Endodermal cell (in vitro differentiated cells): Measurements from ENCODE around the gene CCM2. TPM values are rescaled to one million over a fixed set of nuclear protein-coding genes. Genes with fewer than 3 reads are reported as not detected.
A peak's percentile ranks its signal among the peaks of the same experiment; 100 is the strongest.

Experiments used
- DNase-seq: peaks from one replicate; pipeline ENCODE4 v3.0.0-alpha.2; 2017
- H3K27ac ChIP-seq: 2 replicates; pipeline ENCODE4 v1.5.1; 2013; ENCODE audit warnings: mild to moderate bottlenecking, low read depth, low read length, moderate library complexity
- H3K27me3 ChIP-seq: 2 replicates; pipeline ENCODE4 v1.6.1; 2013; ENCODE audit warnings: mild to moderate bottlenecking, low read length, moderate library complexity; ENCODE audit not compliant: insufficient read depth, control insufficient read depth, poor library complexity, severe bottlenecking
- H3K36me3 ChIP-seq: 2 replicates; pipeline ENCODE4 v1.7.0; 2013; ENCODE audit warnings: mild to moderate bottlenecking, low read length, moderate library complexity; ENCODE audit not compliant: control insufficient read depth, insufficient read depth
- H3K4me1 ChIP-seq: one replicate; pipeline ENCODE4 v1.7.0; 2013; ENCODE audit warnings: low read length; ENCODE audit not compliant: control insufficient read depth, insufficient read depth
- H3K4me3 ChIP-seq: 2 replicates; pipeline ENCODE4 v1.5.1; 2013; ENCODE audit warnings: mild to moderate bottlenecking, low read length, moderate library complexity
- H3K9ac ChIP-seq: 2 replicates; pipeline ENCODE4 v1.6.1; 2013; ENCODE audit warnings: mild to moderate bottlenecking, low read length, moderate library complexity; ENCODE audit not compliant: poor library complexity, severe bottlenecking; ENCODE audit errors: extremely low read depth
- H3K9me3 ChIP-seq: 2 replicates; pipeline ENCODE4 v1.6.1; 2013; ENCODE audit warnings: mild to moderate bottlenecking, low read length, moderate library complexity; ENCODE audit not compliant: control insufficient read depth
- H3K27ac Mint-ChIP-seq: 2 replicates; pipeline ENCODE4 v1.8.0; 2020; ENCODE audit warnings: mixed read lengths
- H3K27me3 Mint-ChIP-seq: 2 replicates; pipeline ENCODE4 v1.8.0; 2021; ENCODE audit warnings: mild to moderate bottlenecking, mixed read lengths; ENCODE audit not compliant: insufficient read depth
- H3K36me3 Mint-ChIP-seq: 2 replicates; pipeline ENCODE4 v1.8.0; 2020; ENCODE audit warnings: low read depth, mixed read lengths
- H3K4me1 Mint-ChIP-seq: 2 replicates; pipeline ENCODE4 v1.8.0; 2020; ENCODE audit warnings: mixed read lengths
- H3K4me3 Mint-ChIP-seq: 2 replicates; pipeline ENCODE4 v1.8.0; 2020; ENCODE audit warnings: mild to moderate bottlenecking, moderate library complexity, mixed read lengths
- H3K9me3 Mint-ChIP-seq: 2 replicates; pipeline ENCODE4 v1.8.0; 2020; ENCODE audit warnings: mild to moderate bottlenecking, mixed read lengths
- CTCF ChIP-seq: fragments of 200-600 bp; sonication (generic); conservative IDR thresholded peaks from 2 replicates; pipeline ENCODE4 v1.5.0; 2021; ENCODE audit warnings: antibody characterized with exemption, mild to moderate bottlenecking
- WGBS, 2 experiments: methylation state at CpG; one replicate each; pipeline versions ENCODE4 v1.1.5 to v1.1.7; 2013; ENCODE audit warnings: missing lambda C conversion rate in 2 of 2, mixed read lengths in 1 of 2; ENCODE audit not compliant: insufficient coverage in 1 of 2, insufficient read length in 1 of 2; 5-methylcytosine and 5-hydroxymethylcytosine counted together
- total RNA-seq, 2 donors: library from RNA; stranded (reverse); fragmentation: NEBNext Ultra II Directional in 1 of 2; extraction: Animal tissue kit (Norgen Biotek cat#: 25700) in 1 of 2; gene quantifications; 2 replicates in 1 of 2; 3 replicates in 1 of 2; pipeline ENCODE4 v1.2.1, GENCODE V29; 2021

Gene CCM2
- total RNA-seq, 2 donors from 2014 or later = 37.4 to 38.1 TPM

- Mint-ChIP-seq H3K27ac (no peak overlapping the region), H3K27me3 (peaks cover 16% of the 10 kb centered on the region), H3K9me3 (peaks cover 2% of the 10 kb centered on the region), H3K4me1 (peaks cover 6% of the 10 kb centered on the region), H3K4me3 (peak overlapping the region; percentile 61), H3K36me3 (no peaks in the 10 kb centered on the region)
- Histone ChIP-seq H3K27me3 (peaks cover 14% of the 10 kb centered on the region), H3K9ac (no peak overlapping the region), H3K27ac (peak overlapping the region; percentile 74), H3K9me3 (no peaks in the 10 kb centered on the region), H3K36me3 (no peaks in the 10 kb centered on the region), H3K4me1 (no peaks in the 10 kb centered on the region), H3K4me3 (peak overlapping the region; percentile 81)
- peak; percentile 98 for DNase-seq
- no peak for TF ChIP-seq CTCF
- 12 to 36% methylated on average over 7 to 22 of the region's 22 CpGs for WGBS, 2 experiments
These were observed 89.4 kb downstream of the CCM2 start for GRCh38 chr7:45089341-45089891.

- no peak overlapping the region for H3K27ac ChIP-seq
- TF ChIP-seq CTCF = no peak
- 69 to 88% methylated on average over 5 to 7 of the region's 7 CpGs for WGBS, 2 experiments
- H3K9me3 ChIP-seq = no peaks in the 10 kb centered on the region
- Mint-ChIP-seq H3K9me3 (peaks cover 2% of the 10 kb centered on the region), H3K4me1 (peaks cover 6% of the 10 kb centered on the region), H3K27ac (no peak overlapping the region), H3K27me3 (peaks cover 16% of the 10 kb centered on the region), H3K4me3 (no peak overlapping the region), H3K36me3 (no peaks in the 10 kb centered on the region)
- no peak overlapping the region for H3K9ac ChIP-seq
- H3K4me1 ChIP-seq = no peaks in the 10 kb centered on the region
- peaks cover 14% of the 10 kb centered on the region for H3K27me3 ChIP-seq
- peak; percentile 45 for DNase-seq
- peaks cover 2% of the 10 kb centered on the region for H3K36me3 ChIP-seq
- no peak overlapping the region for H3K4me3 ChIP-seq
These were observed 92.3 kb downstream of the CCM2 start for GRCh38 chr7:45092100-45092930.

- no peak for DNase-seq
- Mint-ChIP-seq H3K27ac (no peak overlapping the region), H3K4me3 (no peak overlapping the region), H3K27me3 (peaks cover 16% of the 10 kb centered on the region), H3K4me1 (peaks cover 6% of the 10 kb centered on the region), H3K36me3 (no peaks in the 10 kb centered on the region), H3K9me3 (peaks cover 2% of the 10 kb centered on the region)
- Histone ChIP-seq H3K27ac (no peak overlapping the region), H3K4me3 (no peak overlapping the region), H3K36me3 (peaks cover 8% of the 10 kb centered on the region), H3K9me3 (no peaks in the 10 kb centered on the region), H3K9ac (no peak overlapping the region), H3K4me1 (no peaks in the 10 kb centered on the region), H3K27me3 (peaks cover 13% of the 10 kb centered on the region)
- 60% methylated on average over 3 of the region's 3 CpGs; no CpG with 5 or more reads in 1 of the 2 experiments for WGBS, 2 experiments
- TF ChIP-seq CTCF = no peak
These were observed 92.9 kb downstream of the CCM2 start for GRCh38 chr7:45092931-45093235.
